HCT116 (cell line): ENCODE measurements around the gene SRRM1. TPM values are rescaled to one million over a fixed set of nuclear protein-coding genes. Genes with fewer than 3 reads are reported as not detected.

ENCODE experiments used
- ATAC-seq: fragments of 200-7000 bp; cut with Tn5 transposase; 2 replicates; pipeline ENCODE4 v1.9.1; 2020; ENCODE audit warnings: mild to moderate bottlenecking, moderate library complexity
- BruUV-seq: library from RNA; stranded (reverse); fragments of 400-500 nt; replicated peaks from 2 replicates; lab custom pipeline; 2021; lab: Mats Ljungman, UMichigan
- CTCF ChIA-PET: fragments of 300-600 bp; sonication (Branson Sonifier 250); formaldehyde crosslinking; loops from one replicate; lab custom pipeline; 2021; ENCODE audit warnings: antibody characterized with exemption; lab: Charles Lee
- POLR2A ChIA-PET: fragments of 300-600, 350-600 bp; sonication (Branson Sonifier 250); formaldehyde crosslinking; loops from one replicate; lab custom pipeline; 2021; ENCODE audit warnings: antibody characterized with exemption; lab: Charles Lee
- RAD21 ChIA-PET, 2 experiments: fragments of 300-600 bp; sonication (Branson Sonifier 250); formaldehyde crosslinking; loops; one replicate each; lab custom pipeline; 2023; ENCODE audit warnings: low total read pairs in 2 of 2; ENCODE audit not compliant: uncharacterized antibody in 2 of 2, unreplicated experiment in 2 of 2, low non-redundant PET in 1 of 2; lab: Charles Lee
- DNase-seq: peaks from one replicate; pipeline ENCODE4 v3.0.0-alpha.2; 2010; ENCODE audit warnings: low read depth, low spot score
- H2AFZ ChIP-seq: fragments of 200-600 bp; shearing (Covaris generic), sonication (generic); 2 replicates; pipeline ENCODE4 v1.6.1; 2017; ENCODE audit warnings: low read depth, mixed run types, mixed read lengths, antibody characterized with exemption, low read length; ENCODE audit not compliant: poor library complexity, severe bottlenecking
- H3K27ac ChIP-seq: 2 replicates; pipeline ENCODE4 v1.5.1; 2012; ENCODE audit warnings: low read depth, low read length
- H3K27me3 ChIP-seq: fragments of 200-600 bp; sonication (generic); 2 replicates; pipeline ENCODE4 v1.6.1; 2016; ENCODE audit warnings: mixed run types, low read length, mixed read lengths; ENCODE audit not compliant: insufficient read depth
- H3K36me3 ChIP-seq, 2 experiments: fragments of 200-500 bp in 1 of 2; fragments of 200-600 bp in 1 of 2; sonication (Bioruptor generic) in 1 of 2; sonication (generic) in 1 of 2; 2 replicates each; pipeline versions ENCODE4 v1.5.1 to v1.6.1; 2014 to 2016; ENCODE audit warnings: low read length in 2 of 2, inconsistent platforms in 1 of 2, mixed read lengths in 1 of 2, mixed run types in 1 of 2; ENCODE audit not compliant: insufficient read depth in 2 of 2, control insufficient read depth in 1 of 2
- H3K4me1 ChIP-seq, 2 experiments: fragments of 200-600 bp in 1 of 2; sonication (generic) in 1 of 2; 2 replicates each; pipeline versions ENCODE4 v1.5.1 to v1.6.1; 2012 to 2017; ENCODE audit warnings: low read length in 2 of 2, inconsistent platforms in 1 of 2, mild to moderate bottlenecking in 1 of 2, mixed read lengths in 1 of 2, mixed run types in 1 of 2, moderate library complexity in 1 of 2; ENCODE audit not compliant: insufficient read depth in 2 of 2, control insufficient read depth in 1 of 2
- H3K4me2 ChIP-seq: fragments of 200-600 bp; sonication (generic); 2 replicates; pipeline ENCODE4 v1.6.1; 2017; ENCODE audit warnings: mixed run types, low read length, mixed read lengths
- H3K4me3 ChIP-seq, 2 experiments: fragments of 200-600 bp in 1 of 2; sonication (generic) in 1 of 2; replicated peaks in 1 of 2; 2 replicates each; pipeline ENCODE4 v1.5.1; 2011 to 2016; ENCODE audit warnings: low read length in 2 of 2, control low read depth in 1 of 2, low read depth in 1 of 2, mild to moderate bottlenecking in 1 of 2, mixed read lengths in 1 of 2, mixed run types in 1 of 2
- H3K79me2 ChIP-seq: fragments of 200-600 bp; sonication (generic); 2 replicates; pipeline ENCODE4 v1.6.1; 2017; ENCODE audit warnings: mild to moderate bottlenecking, mixed run types, low read length, moderate library complexity, mixed read lengths; ENCODE audit not compliant: insufficient read depth
- H3K9ac ChIP-seq: fragments of 200-600 bp; sonication (generic); 2 replicates; pipeline ENCODE4 v1.6.1; 2016; ENCODE audit warnings: low read length, mixed read lengths
- H3K9me2 ChIP-seq: fragments of 200-600 bp; sonication (generic), shearing (Covaris generic); 2 replicates; pipeline ENCODE4 v1.6.1; 2017; ENCODE audit warnings: mixed run types, mild to moderate bottlenecking, moderate library complexity; ENCODE audit not compliant: insufficient read depth
- H3K9me3 ChIP-seq, 2 experiments: fragments of 200-500 bp in 1 of 2; fragments of 200-600 bp in 1 of 2; sonication (Bioruptor generic) in 1 of 2; sonication (generic) in 1 of 2; 2 replicates each; pipeline ENCODE4 v1.6.1; 2014 to 2017; ENCODE audit warnings: low read length in 2 of 2, mixed read lengths in 2 of 2, inconsistent platforms in 1 of 2, low read depth in 1 of 2, mild to moderate bottlenecking in 1 of 2, mixed run types in 1 of 2, moderate library complexity in 1 of 2; ENCODE audit not compliant: control insufficient read depth in 1 of 2, insufficient read depth in 1 of 2
- H4K20me1 ChIP-seq: fragments of 200-600 bp; sonication (generic), shearing (Covaris generic); 2 replicates; pipeline ENCODE4 v1.6.1; 2017; ENCODE audit warnings: mixed run types, mild to moderate bottlenecking, moderate library complexity; ENCODE audit not compliant: insufficient read depth
- CBX3 ChIP-seq: IDR thresholded peaks from 2 replicates; pipeline ENCODE4 v1.6.1; 2012; ENCODE audit warnings: low read depth
- EGR1 ChIP-seq: IDR thresholded peaks from 2 replicates; pipeline ENCODE4 v1.6.1; 2012; ENCODE audit warnings: low read depth
- ELF1 ChIP-seq: IDR thresholded peaks from 2 replicates; pipeline ENCODE4 v1.6.1; 2012; ENCODE audit warnings: low read depth, borderline replicate concordance
- EZH2 ChIP-seq: fragments of 200-600 bp; sonication (generic); IDR thresholded peaks from 2 replicates; pipeline ENCODE4 v1.6.1; 2017; ENCODE audit warnings: antibody characterized with exemption, mixed run types
- FOSL1 ChIP-seq: IDR thresholded peaks from 2 replicates; pipeline ENCODE4 v1.6.1; 2012; ENCODE audit warnings: low read depth
- JUND ChIP-seq: IDR thresholded peaks from 2 replicates; pipeline ENCODE4 v1.6.1; 2012
- MAX ChIP-seq: IDR thresholded peaks from 2 replicates; pipeline ENCODE4 v1.6.1; 2012
- POLR2AphosphoS5 ChIP-seq: IDR thresholded peaks from 2 replicates; pipeline ENCODE4 v1.6.1; 2011; ENCODE audit warnings: mild to moderate bottlenecking, low read depth, low read length, moderate library complexity
- SIN3A ChIP-seq: IDR thresholded peaks from 2 replicates; pipeline ENCODE4 v1.6.1; 2012; ENCODE audit warnings: low read depth
- TCF7L2 ChIP-seq: IDR thresholded peaks from 2 replicates; pipeline ENCODE4 v1.7.0; 2011; ENCODE audit warnings: borderline replicate concordance, inconsistent platforms; ENCODE audit not compliant: insufficient read depth, insufficient read length; ENCODE audit errors: extremely low read depth
- YY1 ChIP-seq: IDR thresholded peaks from 2 replicates; pipeline ENCODE4 v1.6.1; 2011; ENCODE audit warnings: low read length, low read depth, moderate library complexity, mild to moderate bottlenecking; ENCODE audit not compliant: insufficient replicate concordance; ENCODE audit errors: extremely low read depth
- ZFX ChIP-seq: fragments of 450-650 bp; IDR thresholded peaks from 2 replicates; pipeline ENCODE4 v1.6.1; 2017
- intact Hi-C: fragments of 100-400 bp; cut with micrococcal nuclease; formaldehyde crosslinking; loops from 2 replicates; pipeline ENCODE4 v1.10.0; 2022
- total RNA-seq: library from RNA; stranded (reverse); gene quantifications from one replicate; pipeline ENCODE4 v1.2.1, GENCODE V29; 2021; ENCODE audit not compliant: unreplicated experiment
- TF ChIP-seq, protein P1 (sequence below): IDR thresholded peaks from 2 replicates; pipeline ENCODE4 v1.6.1; 2012; ENCODE audit warnings: low read depth
- TF ChIP-seq, protein P2 (sequence below): IDR thresholded peaks from 2 replicates; pipeline ENCODE4 v1.6.1; 2011; ENCODE audit warnings: mild to moderate bottlenecking, low read length, moderate library complexity; ENCODE audit not compliant: insufficient replicate concordance; ENCODE audit errors: extremely low read depth

The SRRM1 gene
- total RNA-seq, 1 experiment from 2014 or later = 184 TPM

DNA sequence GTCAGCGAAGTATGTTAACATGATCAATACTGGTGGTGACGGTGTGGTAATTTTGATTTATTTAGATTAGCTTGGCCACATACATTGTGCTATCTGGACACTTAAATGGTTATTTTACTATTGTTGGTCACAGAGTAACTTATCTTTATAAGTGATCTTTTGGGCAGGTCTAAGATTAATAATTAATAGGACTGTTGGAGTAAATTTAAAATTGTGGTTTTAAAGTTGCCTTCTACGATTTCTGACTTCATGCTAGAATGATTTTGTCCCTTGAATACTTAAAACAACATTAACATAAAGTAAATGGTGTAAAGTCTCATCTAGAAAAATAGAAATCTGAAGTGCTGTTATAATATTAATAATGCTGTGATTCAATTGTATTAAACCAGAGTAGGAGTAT, 14.7 kb downstream of the SRRM1 start:
- TF ChIP-seq FOSL1 = no peak
- TF ChIP-seq, protein P1, sequence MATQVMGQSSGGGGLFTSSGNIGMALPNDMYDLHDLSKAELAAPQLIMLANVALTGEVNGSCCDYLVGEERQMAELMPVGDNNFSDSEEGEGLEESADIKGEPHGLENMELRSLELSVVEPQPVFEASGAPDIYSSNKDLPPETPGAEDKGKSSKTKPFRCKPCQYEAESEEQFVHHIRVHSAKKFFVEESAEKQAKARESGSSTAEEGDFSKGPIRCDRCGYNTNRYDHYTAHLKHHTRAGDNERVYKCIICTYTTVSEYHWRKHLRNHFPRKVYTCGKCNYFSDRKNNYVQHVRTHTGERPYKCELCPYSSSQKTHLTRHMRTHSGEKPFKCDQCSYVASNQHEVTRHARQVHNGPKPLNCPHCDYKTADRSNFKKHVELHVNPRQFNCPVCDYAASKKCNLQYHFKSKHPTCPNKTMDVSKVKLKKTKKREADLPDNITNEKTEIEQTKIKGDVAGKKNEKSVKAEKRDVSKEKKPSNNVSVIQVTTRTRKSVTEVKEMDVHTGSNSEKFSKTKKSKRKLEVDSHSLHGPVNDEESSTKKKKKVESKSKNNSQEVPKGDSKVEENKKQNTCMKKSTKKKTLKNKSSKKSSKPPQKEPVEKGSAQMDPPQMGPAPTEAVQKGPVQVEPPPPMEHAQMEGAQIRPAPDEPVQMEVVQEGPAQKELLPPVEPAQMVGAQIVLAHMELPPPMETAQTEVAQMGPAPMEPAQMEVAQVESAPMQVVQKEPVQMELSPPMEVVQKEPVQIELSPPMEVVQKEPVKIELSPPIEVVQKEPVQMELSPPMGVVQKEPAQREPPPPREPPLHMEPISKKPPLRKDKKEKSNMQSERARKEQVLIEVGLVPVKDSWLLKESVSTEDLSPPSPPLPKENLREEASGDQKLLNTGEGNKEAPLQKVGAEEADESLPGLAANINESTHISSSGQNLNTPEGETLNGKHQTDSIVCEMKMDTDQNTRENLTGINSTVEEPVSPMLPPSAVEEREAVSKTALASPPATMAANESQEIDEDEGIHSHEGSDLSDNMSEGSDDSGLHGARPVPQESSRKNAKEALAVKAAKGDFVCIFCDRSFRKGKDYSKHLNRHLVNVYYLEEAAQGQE = no peak
- Histone ChIP-seq H3K36me3 (peaks cover 82 to 84% of the 10 kb centered on the region in 2 experiments), H3K4me1 (no peaks in the 10 kb centered on the region)

DNA sequence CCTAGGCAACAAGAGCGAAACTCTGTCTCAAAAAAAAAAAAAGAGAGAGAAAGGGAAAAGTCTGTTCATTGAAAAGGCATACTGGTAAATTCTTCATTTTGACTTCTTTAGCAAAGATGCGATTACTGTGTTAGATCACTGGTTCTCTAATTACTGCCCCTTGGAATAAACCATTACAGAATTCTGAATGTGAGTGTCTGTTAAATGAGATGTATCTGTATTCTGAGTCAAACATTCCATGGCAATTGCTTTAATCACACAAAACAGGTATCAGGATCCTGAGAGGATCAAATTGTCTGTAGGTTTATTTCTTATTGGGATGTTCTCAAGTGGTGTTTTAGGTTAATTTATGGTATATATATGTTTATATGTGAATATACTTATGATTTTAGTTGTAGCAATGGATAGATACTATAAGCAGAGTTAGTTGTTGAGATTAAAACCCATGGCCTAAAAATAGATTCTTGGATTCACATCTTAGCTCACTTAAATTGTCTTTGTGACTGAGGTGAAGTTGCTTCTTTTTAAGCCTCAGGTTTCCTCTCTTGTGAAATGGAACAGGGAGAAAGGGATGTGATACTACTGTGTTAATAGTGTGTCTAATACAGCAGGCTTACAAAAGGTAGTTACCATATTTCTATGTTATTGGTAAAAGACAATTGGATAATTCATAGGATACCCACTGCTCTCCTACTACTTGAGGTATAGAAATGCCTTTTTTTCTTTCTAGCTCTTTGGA, 16.2 kb downstream of the SRRM1 start:
- H3K79me2 ChIP-seq = peaks cover 97% of the 10 kb centered on the region
- ChIA-PET CTCF (interaction anchor here (0.9 to 2.3 kb wide), 4 partner anchors 29 to 176 kb away, joined by 3 to 6 read pairs (median 4); no protein-coding TSS in a partner anchor), POLR2A (no interaction called here), RAD21 (no interaction called here)
- H3K27ac ChIP-seq = no peak overlapping the region
- H3K9me3 ChIP-seq = no peaks in the 10 kb centered on the region
- H3K27me3 ChIP-seq = no peaks in the 10 kb centered on the region
- no peak overlapping the region for H2AFZ ChIP-seq
- H3K36me3 ChIP-seq = peaks cover 79 to 83% of the 10 kb centered on the region in 2 experiments
- H3K4me2 ChIP-seq = no peak overlapping the region
- no TSS peak for BruUV-seq
- H3K4me3 ChIP-seq = no peak overlapping the region
- no peaks in the 10 kb centered on the region for H3K9me2 ChIP-seq
- H3K9ac ChIP-seq = no peak overlapping the region
- peaks cover 8% of the 10 kb centered on the region; the same call in 1 of the 2 replicates for H4K20me1 ChIP-seq
- no peaks in the 10 kb centered on the region for H3K4me1 ChIP-seq
- DNase-seq (no peak), ATAC-seq (no peak)
- intact Hi-C loops = no loop called here
- TF ChIP-seq FOSL1 (no peak), EZH2 (no peak), MAX (no peak), CBX3 (no peak), ELF1 (no peak), SIN3A (no peak), ZFX (no peak), YY1 (no peak), POLR2AphosphoS5 (no peak), EGR1 (no peak), JUND (no peak), TCF7L2 (no peak)
- TF ChIP-seq, protein P2, sequence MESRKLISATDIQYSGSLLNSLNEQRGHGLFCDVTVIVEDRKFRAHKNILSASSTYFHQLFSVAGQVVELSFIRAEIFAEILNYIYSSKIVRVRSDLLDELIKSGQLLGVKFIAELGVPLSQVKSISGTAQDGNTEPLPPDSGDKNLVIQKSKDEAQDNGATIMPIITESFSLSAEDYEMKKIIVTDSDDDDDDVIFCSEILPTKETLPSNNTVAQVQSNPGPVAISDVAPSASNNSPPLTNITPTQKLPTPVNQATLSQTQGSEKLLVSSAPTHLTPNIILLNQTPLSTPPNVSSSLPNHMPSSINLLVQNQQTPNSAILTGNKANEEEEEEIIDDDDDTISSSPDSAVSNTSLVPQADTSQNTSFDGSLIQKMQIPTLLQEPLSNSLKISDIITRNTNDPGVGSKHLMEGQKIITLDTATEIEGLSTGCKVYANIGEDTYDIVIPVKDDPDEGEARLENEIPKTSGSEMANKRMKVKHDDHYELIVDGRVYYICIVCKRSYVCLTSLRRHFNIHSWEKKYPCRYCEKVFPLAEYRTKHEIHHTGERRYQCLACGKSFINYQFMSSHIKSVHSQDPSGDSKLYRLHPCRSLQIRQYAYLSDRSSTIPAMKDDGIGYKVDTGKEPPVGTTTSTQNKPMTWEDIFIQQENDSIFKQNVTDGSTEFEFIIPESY = no peak

More for the DNA sequence above, 14.7 kb downstream of the SRRM1 start:
- no TSS peak for BruUV-seq
- no peak overlapping the region for H3K4me3 ChIP-seq
- H3K79me2 ChIP-seq = peaks cover 99% of the 10 kb centered on the region
- H3K9me2 ChIP-seq = no peaks in the 10 kb centered on the region
- no peak overlapping the region for H2AFZ ChIP-seq
- peaks cover 8% of the 10 kb centered on the region; the same call in 1 of the 2 replicates for H4K20me1 ChIP-seq
- ChIA-PET RAD21 (no interaction called here), CTCF (interaction anchor here (0.7 to 1.5 kb wide), 4 partner anchors 111 to 177 kb away, joined by 3 to 4 read pairs (median 3); no protein-coding TSS in a partner anchor), POLR2A (no interaction called here)
- H3K9me3 ChIP-seq = no peaks in the 10 kb centered on the region
- H3K9ac ChIP-seq = no peak overlapping the region
- ATAC-seq (no peak), DNase-seq (no peak)
- no peak overlapping the region for H3K4me2 ChIP-seq
- intact Hi-C loops = no loop called here
- no peak overlapping the region for H3K27ac ChIP-seq
- no peaks in the 10 kb centered on the region for H3K27me3 ChIP-seq
